H9 (cell line): ENCODE data around the gene NFS1. TPM values are rescaled to one million over a fixed set of nuclear protein-coding genes. Genes with fewer than 3 reads are reported as not detected.

Experiments used
- DNase-seq: peaks from one replicate; pipeline ENCODE4 v3.0.0-alpha.2; 2017
- H2AFZ ChIP-seq: one replicate; pipeline ENCODE4 v1.6.1; 2013; ENCODE audit warnings: mild to moderate bottlenecking, low read length, control low read depth, moderate library complexity
- H2AK5ac ChIP-seq: 2 replicates; pipeline ENCODE4 v1.6.1; 2013; ENCODE audit warnings: low read length, control low read depth, mixed read lengths; ENCODE audit not compliant: insufficient read length
- H2BK120ac ChIP-seq: one replicate; pipeline ENCODE4 v1.6.1; 2013; ENCODE audit warnings: low read depth, mild to moderate bottlenecking, low read length, control low read depth, inconsistent platforms; ENCODE audit not compliant: poor library complexity, severe bottlenecking
- H2BK12ac ChIP-seq: 2 replicates; pipeline ENCODE4 v1.6.1; 2013; ENCODE audit warnings: low read length, control low read depth, mixed read lengths, low read depth; ENCODE audit not compliant: insufficient read length
- H2BK15ac ChIP-seq: 2 replicates; pipeline ENCODE4 v1.6.1; 2013; ENCODE audit warnings: low read depth, low read length, control low read depth
- H2BK20ac ChIP-seq: one replicate; pipeline ENCODE4 v1.6.1; 2013; ENCODE audit warnings: low read depth, mild to moderate bottlenecking, low read length, control low read depth, inconsistent platforms; ENCODE audit not compliant: poor library complexity, severe bottlenecking
- H2BK5ac ChIP-seq: 2 replicates; pipeline ENCODE4 v1.6.1; 2013; ENCODE audit warnings: low read length, control low read depth, mixed read lengths; ENCODE audit not compliant: insufficient read length
- H3K14ac ChIP-seq: 2 replicates; pipeline ENCODE4 v1.6.1; 2013; ENCODE audit warnings: low read length, control low read depth; ENCODE audit not compliant: insufficient read depth
- H3K18ac ChIP-seq: 2 replicates; pipeline ENCODE4 v1.6.1; 2013; ENCODE audit warnings: low read depth, mild to moderate bottlenecking, mixed read lengths, low read length, control low read depth; ENCODE audit not compliant: insufficient read length
- H3K23ac ChIP-seq: 2 replicates; pipeline ENCODE4 v1.6.1; 2013; ENCODE audit warnings: low read length, control low read depth, mixed read lengths, low read depth; ENCODE audit not compliant: insufficient read length
- H3K23me2 ChIP-seq: 2 replicates; pipeline ENCODE4 v1.6.1; 2013; ENCODE audit warnings: low read depth, mild to moderate bottlenecking, mixed read lengths, low read length, control low read depth; ENCODE audit not compliant: insufficient read length, poor library complexity, severe bottlenecking
- H3K27ac ChIP-seq: 2 replicates; pipeline ENCODE4 v1.5.1; 2013; ENCODE audit warnings: low read length, control low read depth, mixed read lengths, low read depth; ENCODE audit not compliant: insufficient read length
- H3K27me3 ChIP-seq: 2 replicates; pipeline ENCODE4 v1.6.1; 2013; ENCODE audit warnings: low read length, control low read depth, inconsistent platforms; ENCODE audit not compliant: insufficient read depth
- H3K4ac ChIP-seq: 2 replicates; pipeline ENCODE4 v1.6.1; 2013; ENCODE audit warnings: low read depth, mild to moderate bottlenecking, control low read depth, inconsistent platforms, low read length, moderate library complexity
- H3K4me1 ChIP-seq: 2 replicates; pipeline ENCODE4 v1.6.1; 2013; ENCODE audit warnings: low read length, control low read depth, inconsistent platforms; ENCODE audit not compliant: insufficient read depth
- H3K4me2 ChIP-seq: 2 replicates; pipeline ENCODE4 v1.6.1; 2013; ENCODE audit warnings: low read length, control low read depth, mixed read lengths; ENCODE audit not compliant: insufficient read length, insufficient read depth
- H3K56ac ChIP-seq: 2 replicates; pipeline ENCODE4 v1.6.1; 2013; ENCODE audit warnings: low read depth, mild to moderate bottlenecking, mixed read lengths, low read length, control low read depth; ENCODE audit not compliant: insufficient read length
- H3K79me1 ChIP-seq: 2 replicates; pipeline ENCODE4 v1.6.1; 2013; ENCODE audit warnings: low read depth, mild to moderate bottlenecking, moderate library complexity, low read length, control low read depth, inconsistent platforms; ENCODE audit not compliant: insufficient read depth, poor library complexity, severe bottlenecking
- H3K79me2 ChIP-seq: 2 replicates; pipeline ENCODE4 v1.6.1; 2013; ENCODE audit warnings: low read length, control low read depth, inconsistent platforms; ENCODE audit not compliant: insufficient read depth
- H3K9ac ChIP-seq: 2 replicates; pipeline ENCODE4 v1.6.1; 2013; ENCODE audit warnings: low read length, control low read depth, mixed read lengths; ENCODE audit not compliant: insufficient read length; ENCODE audit errors: extremely low read depth
- H3K9me3 ChIP-seq: one replicate; pipeline ENCODE4 v1.6.1; 2013; ENCODE audit warnings: low read depth, low read length, inconsistent platforms; ENCODE audit not compliant: control insufficient read depth
- H3T11ph ChIP-seq: one replicate; pipeline ENCODE4 v1.6.1; 2013; ENCODE audit warnings: mild to moderate bottlenecking, low read length, control low read depth, inconsistent platforms
- H4K20me1 ChIP-seq: one replicate; pipeline ENCODE4 v1.6.1; 2013; ENCODE audit not compliant: control insufficient read depth, insufficient read length, insufficient read depth
- H4K5ac ChIP-seq: 2 replicates; pipeline ENCODE4 v1.6.1; 2013; ENCODE audit warnings: low read depth, mild to moderate bottlenecking, mixed read lengths, low read length, control low read depth; ENCODE audit not compliant: insufficient read length
- H4K8ac ChIP-seq: replicated peaks from 2 replicates; pipeline ENCODE4 v1.6.1; 2013; ENCODE audit warnings: low read length, control low read depth, mixed read lengths, low read depth; ENCODE audit not compliant: insufficient read length
- H4K91ac ChIP-seq: 2 replicates; pipeline ENCODE4 v1.6.1; 2013; ENCODE audit warnings: low read depth, mild to moderate bottlenecking, moderate library complexity, mixed read lengths, low read length, control low read depth; ENCODE audit not compliant: insufficient read length
- H3K27ac Mint-ChIP-seq, 3 experiments: 2 replicates in 2 of 3; 3 replicates in 1 of 3; pipeline ENCODE4 v1.8.0; 2020 to 2021; ENCODE audit warnings: mixed read lengths in 3 of 3, mild to moderate bottlenecking in 1 of 3, moderate library complexity in 1 of 3
- H3K27me3 Mint-ChIP-seq: 2 replicates; pipeline ENCODE4 v1.8.0; 2021; ENCODE audit warnings: low read depth, mild to moderate bottlenecking, moderate library complexity, mixed read lengths
- H3K36me3 Mint-ChIP-seq, 3 experiments: 2 replicates in 2 of 3; 3 replicates in 1 of 3; pipeline ENCODE4 v1.8.0; 2020 to 2021; ENCODE audit warnings: low read depth in 3 of 3, mixed read lengths in 3 of 3; ENCODE audit not compliant: insufficient read depth in 1 of 3
- H3K4me1 Mint-ChIP-seq, 2 experiments: 2 replicates each; pipeline ENCODE4 v1.8.0; 2020; ENCODE audit warnings: mixed read lengths in 2 of 2
- H3K4me3 Mint-ChIP-seq, 2 experiments: 2 replicates in 1 of 2; 3 replicates in 1 of 2; pipeline ENCODE4 v1.8.0; 2020 to 2021; ENCODE audit warnings: mild to moderate bottlenecking in 2 of 2, mixed read lengths in 2 of 2, moderate library complexity in 1 of 2
- H3K9me3 Mint-ChIP-seq, 2 experiments: 2 replicates in 1 of 2; 3 replicates in 1 of 2; pipeline ENCODE4 v1.8.0; 2020; ENCODE audit warnings: mild to moderate bottlenecking in 2 of 2, mixed read lengths in 2 of 2, moderate library complexity in 1 of 2
- WGBS: extraction: QIAGEN DNeasy Blood & Tissue Kit; methylation state at CpG from one replicate; pipeline ENCODE4 v1.1.7; 2013; ENCODE audit warnings: missing lambda C conversion rate, low lambda C conversion rate, mixed read lengths; ENCODE audit not compliant: insufficient read length; ENCODE audit errors: extremely low coverage; 5-methylcytosine and 5-hydroxymethylcytosine counted together
- total RNA-seq: library from RNA; stranded (reverse); gene quantifications from 2 replicates; pipeline ENCODE4 v1.2.1, GENCODE V29; 2021
- TF ChIP-seq, protein P1 (sequence below): fragments of 200-600 bp; sonication (generic); conservative IDR thresholded peaks from 3 replicates; pipeline ENCODE4 v1.8.0; 2021; ENCODE audit warnings: antibody characterized with exemption, mild to moderate bottlenecking

The NFS1 gene
- total RNA-seq, 1 experiment from 2014 or later, result 26.6 TPM

DNA sequence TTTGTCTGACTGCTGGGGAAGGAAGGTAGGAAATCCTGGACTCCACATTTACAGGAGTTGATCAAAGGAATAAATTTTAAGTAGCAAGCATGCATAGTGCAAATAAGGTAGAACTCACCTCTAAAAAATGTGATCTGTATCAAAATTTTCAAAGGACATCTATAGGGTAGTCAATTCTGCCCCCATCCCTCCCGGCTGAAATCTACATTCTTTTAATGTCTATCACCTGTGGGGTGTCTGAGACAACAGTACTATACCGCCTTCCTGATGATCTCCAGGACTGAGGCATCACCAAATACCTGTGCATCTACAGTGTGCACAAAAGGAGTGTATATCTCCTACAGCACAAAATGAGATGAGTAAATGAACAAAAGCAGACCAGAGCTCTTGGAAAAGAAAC, 54.3 kb downstream of the NFS1 start:
- Histone ChIP-seq H3K4me2 (no peak overlapping the region), H3K27me3 (no peaks in the 10 kb centered on the region), H3K23me2 (no peaks in the 10 kb centered on the region), H3K27ac (no peak overlapping the region), H4K5ac (no peak overlapping the region), H3K9me3 (no peaks in the 10 kb centered on the region), H2AK5ac (no peak overlapping the region), H3K9ac (no peak overlapping the region), H3K4ac (no peak overlapping the region), H4K91ac (no peak overlapping the region), H3K56ac (no peak overlapping the region), H3K18ac (no peak overlapping the region), H2BK12ac (no peak overlapping the region), H3K79me2 (peaks cover 10% of the 10 kb centered on the region; the same call in 1 of the 2 replicates), H4K20me1 (no peaks in the 10 kb centered on the region), H2BK120ac (no peak overlapping the region), H3K4me1 (no peaks in the 10 kb centered on the region), H2BK20ac (no peak overlapping the region), H4K8ac (no peak overlapping the region), H2BK15ac (no peak overlapping the region), H3T11ph (no peak overlapping the region), H3K23ac (no peak overlapping the region), H3K79me1 (peaks cover 9% of the 10 kb centered on the region), H2AFZ (no peak overlapping the region), H2BK5ac (no peak overlapping the region), H3K14ac (no peak overlapping the region)
- TF ChIP-seq, protein P1, sequence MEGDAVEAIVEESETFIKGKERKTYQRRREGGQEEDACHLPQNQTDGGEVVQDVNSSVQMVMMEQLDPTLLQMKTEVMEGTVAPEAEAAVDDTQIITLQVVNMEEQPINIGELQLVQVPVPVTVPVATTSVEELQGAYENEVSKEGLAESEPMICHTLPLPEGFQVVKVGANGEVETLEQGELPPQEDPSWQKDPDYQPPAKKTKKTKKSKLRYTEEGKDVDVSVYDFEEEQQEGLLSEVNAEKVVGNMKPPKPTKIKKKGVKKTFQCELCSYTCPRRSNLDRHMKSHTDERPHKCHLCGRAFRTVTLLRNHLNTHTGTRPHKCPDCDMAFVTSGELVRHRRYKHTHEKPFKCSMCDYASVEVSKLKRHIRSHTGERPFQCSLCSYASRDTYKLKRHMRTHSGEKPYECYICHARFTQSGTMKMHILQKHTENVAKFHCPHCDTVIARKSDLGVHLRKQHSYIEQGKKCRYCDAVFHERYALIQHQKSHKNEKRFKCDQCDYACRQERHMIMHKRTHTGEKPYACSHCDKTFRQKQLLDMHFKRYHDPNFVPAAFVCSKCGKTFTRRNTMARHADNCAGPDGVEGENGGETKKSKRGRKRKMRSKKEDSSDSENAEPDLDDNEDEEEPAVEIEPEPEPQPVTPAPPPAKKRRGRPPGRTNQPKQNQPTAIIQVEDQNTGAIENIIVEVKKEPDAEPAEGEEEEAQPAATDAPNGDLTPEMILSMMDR, result no peak
- WGBS, result no CpG with 5 or more reads among the region's 2 CpGs
- Mint-ChIP-seq H3K27ac (peak overlapping the region in 1 of 3 experiments; percentile 86; a peak in 2 of 7 replicates), H3K4me3 (no peak overlapping the region), H3K36me3 (peaks cover 1 to 16% (median 8%) of the 10 kb centered on the region in 3 experiments; a peak in 4 of 7 replicates), H3K4me1 (peaks cover 37 to 43% of the 10 kb centered on the region in 2 experiments), H3K27me3 (no peaks in the 10 kb centered on the region; the same call in 1 of the 2 replicates), H3K9me3 (no peaks in the 10 kb centered on the region)
- no peak for DNase-seq
